Suppressor macrophage treated with lipopolysaccharide for 4 hours (primary cell): Measurements from ENCODE around the gene TCEA2.

ENCODE experiments used
- DNase-seq: peaks from one replicate; pipeline ENCODE4 v3.0.0-alpha.2; 2020

The TCEA2 gene

DNA sequence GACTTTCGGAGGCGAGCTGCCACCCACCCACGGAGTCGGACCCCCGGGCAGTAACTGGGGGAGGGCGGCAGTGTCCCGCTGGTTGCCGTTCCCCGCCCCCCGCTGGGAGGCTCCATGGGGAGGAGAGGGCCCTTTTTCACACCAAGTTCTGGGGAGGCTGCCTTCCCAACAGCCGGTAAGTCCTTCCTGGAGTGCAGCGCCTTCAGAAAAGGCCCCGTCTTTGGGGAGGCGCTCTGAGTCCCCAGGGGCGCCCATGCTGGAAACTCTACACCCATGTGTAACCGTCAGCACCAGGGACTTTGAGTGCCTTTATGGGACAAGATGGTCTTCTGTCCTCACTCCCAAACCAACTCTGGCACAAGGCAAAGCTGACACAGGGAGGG, 13.1 kb upstream of the TCEA2 start:
- DNase-seq = no peak

DNA sequence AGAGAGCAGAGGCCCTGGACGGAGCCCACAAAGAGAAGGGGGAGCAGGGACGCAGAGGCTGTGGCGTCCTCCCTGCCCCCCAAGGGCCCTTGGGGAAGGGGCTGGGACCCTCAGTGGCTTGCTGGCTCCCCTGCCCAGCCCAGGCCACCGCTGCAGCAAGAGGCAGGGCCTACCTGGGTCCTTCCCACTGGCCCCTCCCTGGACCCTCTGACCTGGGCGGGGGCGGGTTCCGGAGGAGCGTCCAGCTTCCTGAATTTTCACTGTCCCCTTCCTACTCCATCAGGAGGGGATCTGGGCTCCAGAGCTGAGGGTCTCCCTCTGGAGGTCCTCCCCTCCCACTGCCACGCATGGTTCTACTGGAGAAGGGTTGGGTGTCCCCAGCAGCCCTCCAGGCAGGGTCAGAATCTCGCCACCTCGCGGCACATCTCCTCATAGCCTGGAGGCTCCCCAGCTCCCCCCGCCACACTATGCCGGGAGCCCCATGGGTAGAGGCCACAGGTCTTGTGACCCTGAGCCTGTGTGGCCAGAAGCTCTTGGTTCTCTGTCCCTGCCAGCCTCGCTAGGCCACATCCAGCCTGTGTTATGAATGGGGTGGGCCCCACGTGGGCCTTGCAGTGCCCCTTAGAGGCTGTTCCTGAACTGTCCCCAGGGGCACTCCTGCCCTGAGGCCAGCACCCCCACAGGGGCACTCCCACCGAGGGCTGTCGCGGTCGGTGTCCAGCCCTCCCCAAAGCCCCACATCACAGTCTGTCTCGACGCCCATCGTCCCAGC, 12.6 kb upstream of the TCEA2 start:
- no peak for DNase-seq

- no peak for DNase-seq
These were observed 12.0 kb upstream of the TCEA2 start for GRCh38 chr20:64051033-64051452.

GRCh38 chr20:64051561-64052325, 11.3 kb upstream of the TCEA2 start:
- no peak for DNase-seq

- no peak for DNase-seq
These were observed 10.7 kb upstream of the TCEA2 start for GRCh38 chr20:64052326-64052722.

DNA sequence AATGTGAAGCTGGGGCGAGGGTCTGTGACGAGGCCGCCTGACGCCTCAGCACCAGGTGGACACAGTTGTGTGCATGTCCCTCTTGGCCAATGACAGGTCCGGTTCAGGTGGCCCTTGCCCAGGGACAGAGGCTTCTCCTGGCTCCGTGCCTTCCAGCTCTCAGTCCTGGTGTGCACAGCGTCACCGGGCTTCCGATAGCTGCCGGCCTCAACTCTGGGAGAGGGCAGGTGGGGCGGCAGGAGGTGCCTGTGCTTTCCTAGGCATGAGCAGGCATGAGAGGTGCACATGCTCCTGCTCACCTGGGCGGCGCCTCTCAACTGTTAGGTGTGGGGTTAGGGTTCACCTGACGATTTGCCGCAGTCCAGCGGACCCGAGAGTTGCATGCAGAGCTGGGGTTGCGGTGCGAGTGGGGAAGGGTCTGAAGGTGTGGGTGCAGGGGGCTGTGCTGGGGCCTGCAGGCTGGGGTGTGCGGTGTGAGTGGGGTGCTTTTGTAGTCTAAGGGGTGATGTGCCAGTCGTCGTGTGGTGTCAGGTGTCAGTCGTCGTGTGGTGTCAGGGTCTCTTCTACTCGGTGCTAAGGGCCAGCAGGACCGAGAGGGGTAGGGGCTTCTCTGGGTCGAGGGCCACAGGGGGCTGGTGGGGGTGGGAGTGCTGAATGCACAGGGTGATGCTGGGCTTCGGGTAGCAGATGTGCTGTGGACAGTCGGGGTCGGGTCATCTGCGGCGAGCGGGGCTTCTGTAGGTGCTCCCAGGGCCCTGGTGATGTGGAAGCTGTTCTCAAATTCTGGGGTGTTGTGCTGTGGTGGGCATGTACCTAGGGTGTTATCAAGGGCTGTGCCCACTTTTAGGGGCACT, 9.8 kb upstream of the TCEA2 start:
- DNase-seq = no peak

- no peak for DNase-seq
These were observed 8.9 kb upstream of the TCEA2 start for GRCh38 chr20:64053841-64054661.

GRCh38 chr20:64055396-64055892, 7.6 kb upstream of the TCEA2 start:
- no peak for DNase-seq

DNA sequence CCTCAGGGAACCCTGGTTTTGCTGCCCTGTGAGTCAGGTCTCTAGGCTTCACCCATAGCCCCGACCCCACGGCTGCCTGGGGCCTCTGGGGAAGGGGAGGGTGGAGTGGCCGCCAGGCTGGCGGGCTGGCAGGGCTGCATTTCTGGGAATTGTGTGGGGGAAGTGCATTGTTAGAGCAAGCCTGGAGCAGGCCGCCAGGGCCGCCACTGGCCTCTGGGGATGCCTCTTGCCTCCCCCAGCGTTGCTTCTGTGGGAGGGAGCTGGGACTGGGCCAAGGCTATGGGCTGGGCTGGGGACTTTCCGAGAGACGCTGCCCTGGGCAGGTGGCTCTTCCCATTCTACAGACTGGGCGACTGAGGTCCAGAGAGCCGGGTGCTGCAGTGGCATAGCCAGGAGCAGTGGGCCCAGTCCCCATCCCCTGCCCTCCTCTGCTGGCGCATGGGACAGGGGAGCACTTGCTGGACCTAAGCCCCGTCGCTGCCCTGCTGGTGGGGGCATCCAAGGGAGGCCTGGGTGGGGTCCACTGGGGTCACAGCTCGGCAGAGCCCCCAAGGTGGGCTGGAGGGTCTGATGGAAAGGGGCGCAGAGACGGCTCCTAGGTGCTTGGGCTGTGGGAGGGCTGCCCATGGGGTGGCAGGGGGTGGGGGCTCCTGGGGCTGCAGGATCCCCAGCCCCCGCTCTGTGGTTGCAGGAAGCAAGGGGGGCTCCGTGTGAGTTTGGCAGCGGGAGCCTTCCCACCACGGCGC, 6.9 kb upstream of the TCEA2 start:
- DNase-seq = no peak

DNA sequence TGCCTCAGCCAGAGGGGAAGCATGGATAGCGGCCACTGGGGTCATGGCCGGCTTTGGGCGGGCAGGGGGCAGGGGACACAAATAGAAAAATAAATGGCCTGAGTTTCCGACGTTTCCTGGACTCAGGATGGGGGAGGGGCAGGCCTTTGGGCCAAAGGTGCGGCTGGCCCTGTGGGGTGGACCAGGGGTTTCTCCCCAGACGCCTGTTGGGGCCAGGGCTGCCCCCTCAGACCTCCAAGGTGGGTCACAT, 6.4 kb upstream of the TCEA2 start:
- no peak for DNase-seq

DNA sequence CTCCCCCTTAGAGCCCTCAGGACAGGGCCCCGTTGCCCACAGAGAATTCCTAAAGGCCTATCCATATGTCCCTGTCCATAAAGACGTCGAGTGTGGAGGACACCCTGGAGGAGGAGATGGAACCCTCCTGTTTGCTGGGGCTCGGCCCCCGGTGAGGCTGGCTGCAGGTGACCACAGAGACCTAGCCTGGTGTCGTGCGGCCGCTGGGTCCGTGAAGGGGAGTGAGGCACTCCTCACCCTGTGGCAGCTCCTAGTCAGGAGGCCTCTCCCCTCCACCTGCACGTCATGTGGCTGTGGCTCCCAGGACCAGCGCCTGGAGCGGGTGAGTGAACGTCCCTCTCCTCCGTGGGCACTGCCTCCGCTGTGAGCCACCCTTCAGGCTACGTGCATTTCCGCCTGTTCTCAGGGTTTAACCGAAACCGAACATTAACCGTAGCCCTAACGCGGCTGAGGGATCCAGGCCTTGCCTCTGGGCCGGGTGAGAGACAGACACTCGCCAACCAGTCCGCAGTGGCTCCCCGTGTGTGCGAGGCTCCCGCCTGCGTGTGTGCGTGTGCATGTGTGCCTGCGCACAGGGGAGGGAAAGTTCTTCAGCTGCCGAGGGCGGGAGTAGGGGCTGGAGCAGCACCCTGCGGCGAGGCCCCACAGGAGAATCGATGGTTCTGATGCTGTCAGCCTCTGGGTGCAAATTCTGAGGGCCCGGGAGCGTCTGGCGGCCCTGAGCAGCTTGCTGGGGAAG, 5.9 kb upstream of the TCEA2 start:
- no peak for DNase-seq

DNA sequence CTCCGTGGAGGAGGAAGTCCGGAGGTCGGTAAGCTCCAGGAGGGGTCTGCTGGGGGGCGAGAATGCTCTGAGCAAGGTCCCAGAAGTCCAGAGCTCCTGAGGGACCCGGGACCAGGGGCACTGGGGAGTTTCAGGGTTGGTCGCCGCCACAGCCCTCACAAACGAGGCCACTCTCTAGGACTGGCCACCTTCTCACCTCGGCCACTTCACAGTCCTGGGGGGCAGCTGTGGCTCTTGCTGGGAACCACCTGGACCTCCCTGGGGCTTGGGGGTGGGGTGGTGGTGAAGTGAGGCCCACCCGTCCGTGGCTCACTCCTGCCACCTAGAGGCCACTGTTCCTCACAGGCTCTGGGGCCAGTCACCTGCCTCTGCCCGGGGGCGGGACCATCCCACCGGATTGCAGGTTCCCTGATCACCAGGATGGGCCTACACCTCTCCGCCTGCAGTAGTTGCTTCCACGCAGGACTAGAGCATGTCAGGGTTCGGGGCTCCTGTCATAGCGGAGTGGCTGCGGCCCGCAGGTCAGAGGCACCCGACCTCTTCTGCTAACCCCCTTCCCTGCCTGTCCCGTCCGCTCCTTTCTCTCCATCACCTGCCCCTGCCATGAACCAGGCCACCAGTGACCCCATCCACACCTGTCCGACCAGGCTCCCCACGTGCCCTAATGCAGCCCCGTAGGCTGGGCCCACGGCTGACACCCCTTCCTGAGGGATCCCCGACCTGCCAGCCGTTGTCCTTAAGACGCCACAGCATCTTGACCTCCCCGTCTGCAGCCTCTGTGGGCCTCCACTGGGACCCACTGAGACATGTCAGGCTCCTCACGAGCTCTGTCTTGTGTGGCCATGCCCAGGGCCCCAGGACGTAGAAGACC, 5.1 kb upstream of the TCEA2 start:
- peak; percentile 63 for DNase-seq

DNA sequence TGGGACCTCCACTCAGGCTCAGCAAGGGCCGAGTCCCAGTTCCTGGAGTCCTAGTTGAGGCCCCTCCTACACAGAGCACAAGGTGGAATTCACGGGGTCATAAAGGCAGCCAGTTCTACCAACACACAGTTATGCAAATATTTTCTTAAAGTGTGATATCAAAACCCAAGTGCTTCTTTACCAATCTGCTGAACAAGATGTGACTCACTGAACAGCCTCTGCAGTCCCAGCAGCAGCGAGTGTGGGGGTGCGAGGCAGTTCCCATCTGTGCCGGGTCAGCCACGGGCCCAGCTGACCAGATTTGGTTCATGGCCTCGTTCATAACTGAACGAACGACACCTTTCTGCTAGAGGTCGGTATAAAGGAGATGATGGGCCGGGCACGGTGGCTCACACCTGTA, 4.5 kb upstream of the TCEA2 start:
- DNase-seq = no peak

DNA sequence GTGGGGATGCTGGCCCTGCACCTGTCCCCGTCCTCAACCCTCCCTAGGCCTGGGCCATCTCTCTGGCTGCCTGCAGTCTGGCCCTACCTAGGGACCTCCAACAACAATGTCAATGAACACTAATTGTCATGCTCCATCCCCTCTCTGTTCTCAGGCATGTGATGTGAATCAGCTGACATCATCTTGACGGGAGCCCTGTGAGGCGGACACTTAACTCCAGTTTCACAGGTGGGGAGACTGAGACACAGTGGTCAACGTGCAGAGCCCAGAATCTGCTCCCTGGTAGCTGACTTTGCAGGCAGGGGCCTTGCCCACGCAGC, 762 bp upstream of the TCEA2 start:
- no peak for DNase-seq

- peak; percentile 58 for DNase-seq
These were observed 569 bp downstream of the TCEA2 start for GRCh38 chr20:64063389-64064144.

GRCh38 chr20:64064145-64064698, 1.2 kb downstream of the TCEA2 start:
- no peak for DNase-seq

DNA sequence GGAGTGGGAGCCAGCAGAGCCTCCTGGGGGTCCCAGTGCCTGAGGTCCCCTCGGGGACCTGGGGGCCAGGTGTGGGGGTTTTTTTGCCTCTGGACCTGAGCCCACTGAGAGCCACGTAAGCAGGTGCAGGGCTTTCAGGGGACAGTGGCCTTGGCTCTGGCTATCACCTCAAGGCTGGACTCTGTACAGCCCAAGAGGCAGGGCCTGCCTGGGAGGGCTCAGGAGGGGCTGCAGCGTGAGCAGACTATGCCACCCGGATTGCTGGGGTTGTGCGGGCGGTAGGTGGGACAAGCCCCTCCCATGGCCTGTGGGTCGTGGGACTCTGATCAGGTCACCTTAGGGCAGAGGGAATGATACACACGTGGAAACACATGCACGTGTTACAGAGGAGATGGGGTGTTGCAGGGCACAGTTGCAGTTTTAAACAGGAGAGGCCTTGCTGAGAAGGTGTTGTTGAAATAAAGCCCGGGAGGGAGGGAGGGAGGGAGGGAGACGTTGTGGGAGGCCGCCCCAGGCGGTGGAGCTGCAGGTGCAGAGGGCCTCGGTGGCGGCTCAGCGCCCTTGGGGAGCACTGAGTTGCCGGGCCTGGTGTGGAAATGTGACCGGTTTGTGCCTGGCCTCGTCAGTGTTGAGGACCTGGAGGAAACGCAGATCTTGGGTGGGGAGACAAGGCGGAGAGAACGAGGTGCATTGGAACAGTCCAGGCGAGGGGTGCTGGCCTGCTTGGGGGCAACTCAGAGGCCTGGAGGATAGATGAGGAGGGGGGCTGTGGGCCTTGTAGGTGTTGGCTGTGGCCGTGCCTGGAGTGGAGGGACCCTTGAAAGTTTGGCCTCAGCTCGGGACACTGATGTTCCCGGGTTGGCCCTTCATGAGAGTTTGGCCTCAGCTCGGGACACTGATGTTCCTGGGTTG, 2.3 kb downstream of the TCEA2 start:
- DNase-seq = no peak

GRCh38 chr20:64065974-64066343, 3.0 kb downstream of the TCEA2 start:
- no peak for DNase-seq
